Lung (tissue), 12 donors: ENCODE data around the gene SELENOH. TPM values are rescaled to one million over a fixed set of nuclear protein-coding genes. Genes with fewer than 3 reads are reported as not detected.
A peak's percentile ranks its signal among the peaks of the same experiment; 100 is the strongest.

ENCODE experiments used
- ATAC-seq: fragments of 200-7000 bp; cut with Tn5 transposase; one replicate; pipeline ENCODE4 v1.9.1; 2020; ENCODE audit warnings: moderate number of reproducible peaks; ENCODE audit not compliant: insufficient read depth, low FRiP score
- DNase-seq, 3 donors: peaks; one replicate each; pipeline ENCODE4 v3.0.0-alpha.2; 2013 to 2017
- H3K27ac ChIP-seq, 2 donors: one replicate each; pipeline ENCODE4 v1.5.1; 2013; ENCODE audit warnings: mild to moderate bottlenecking in 2 of 2, moderate library complexity in 2 of 2, control low read depth in 1 of 2, inconsistent platforms in 1 of 2, low read depth in 1 of 2, low read length in 1 of 2
- H3K27me3 ChIP-seq, 3 donors: one replicate each; pipeline ENCODE4 v1.5.1; 2013; ENCODE audit warnings: low read length in 2 of 3; ENCODE audit not compliant: control insufficient read depth in 3 of 3, insufficient read depth in 3 of 3
- H3K36me3 ChIP-seq, 4 donors: one replicate each; pipeline ENCODE4 v1.5.1; 2013; ENCODE audit warnings: low read length in 4 of 4, mild to moderate bottlenecking in 1 of 4, moderate library complexity in 1 of 4; ENCODE audit not compliant: control insufficient read depth in 4 of 4, insufficient read depth in 4 of 4
- H3K4me1 ChIP-seq, 5 donors: one replicate each; pipeline ENCODE4 v1.5.1; 2013; ENCODE audit warnings: low read length in 5 of 5, mild to moderate bottlenecking in 2 of 5, moderate library complexity in 1 of 5; ENCODE audit not compliant: control insufficient read depth in 5 of 5, insufficient read depth in 5 of 5
- H3K4me3 ChIP-seq: one replicate; pipeline ENCODE4 v1.5.1; 2013; ENCODE audit warnings: mild to moderate bottlenecking, control low read depth, moderate library complexity
- H3K9ac ChIP-seq, 2 donors: one replicate each; pipeline ENCODE4 v1.5.1; 2013; ENCODE audit warnings: low read length in 2 of 2, control low read depth in 1 of 2; ENCODE audit not compliant: insufficient read depth in 1 of 2
- H3K9me3 ChIP-seq, 4 donors: one replicate each; pipeline ENCODE4 v1.5.1; 2013; ENCODE audit warnings: low read length in 3 of 4, mild to moderate bottlenecking in 1 of 4, moderate library complexity in 1 of 4; ENCODE audit not compliant: control insufficient read depth in 4 of 4, insufficient read depth in 3 of 4
- CTCF ChIP-seq: IDR thresholded peaks from 2 replicates; pipeline ENCODE4 v1.5.1; 2012; ENCODE audit warnings: mild to moderate bottlenecking; ENCODE audit errors: control extremely low read depth, extremely low read depth
- WGBS, 2 donors: extraction: QIAGEN DNeasy Blood & Tissue Kit; methylation state at CpG; one replicate each; pipeline ENCODE4 v1.1.7; 2013; 5-methylcytosine and 5-hydroxymethylcytosine counted together
- polyA plus RNA-seq, 2 donors: library from polyadenylated mRNA; stranded (reverse); fragments of 200-250 nt; gene quantifications; one replicate each; pipeline ENCODE4 v1.2.1, GENCODE V29; 2013
- total RNA-seq, 2 donors: library from RNA; depleted of rRNA in 1 of 2; stranded (reverse); fragments of >200 nt in 1 of 2; gene quantifications; one replicate each; pipeline ENCODE4 v1.2.1, GENCODE V29; 2014 to 2021
- donor health status: control.
- donor health status: control.
- donor health status: Bipolar disorder and iron deficiency.
- donor health status: healthy.
- donor health status: DM: yes; HTN: yes; CAD: no.

SELENOH gene
- total and polyA plus RNA-seq, 4 donors = 77.3 to 155 (median 139) TPM

GRCh38 chr11:57771365-57771764 is 30.1 kb downstream of the SELENOH start:
- 89 to 91% methylated on average over 3 of the region's 3 CpGs for WGBS, 2 donors
- no peak for ATAC-seq

GRCh38 chr11:57772562-57772961 is 31.3 kb downstream of the SELENOH start:
- peaks cover 15 to 52% (median 37%) of the 10 kb centered on the region in 5 donors for H3K4me1 ChIP-seq
- TF ChIP-seq CTCF = no peak
- peak overlapping the region in 1 of 2 donors; percentile 37 for H3K27ac ChIP-seq
- no peak overlapping the region for H3K4me3 ChIP-seq
- no peaks in the 10 kb centered on the region for H3K27me3 ChIP-seq
- no peak overlapping the region for H3K9ac ChIP-seq
- DNase-seq = no peak
- 48 to 78% methylated on average over 4 of the region's 4 CpGs for WGBS, 2 donors
- no peaks in the 10 kb centered on the region for H3K9me3 ChIP-seq
- no peak for ATAC-seq
- H3K36me3 ChIP-seq = peaks cover 0 to 4% (median 0%) of the 10 kb centered on the region in 4 donors

More at GRCh38 chr11:57771365-57771764, 30.1 kb downstream of the SELENOH start:
- H3K4me3 ChIP-seq = no peak overlapping the region
- no peak for DNase-seq
- no peak overlapping the region for H3K9ac ChIP-seq
- H3K27me3 ChIP-seq = no peaks in the 10 kb centered on the region
- no peaks in the 10 kb centered on the region for H3K9me3 ChIP-seq
- H3K4me1 ChIP-seq = peaks cover 10 to 49% (median 25%) of the 10 kb centered on the region in 5 donors
- H3K27ac ChIP-seq = no peak overlapping the region
- H3K36me3 ChIP-seq = peaks cover 0 to 4% (median 0%) of the 10 kb centered on the region in 4 donors
- TF ChIP-seq CTCF = no peak

- WGBS, 2 donors = 73 to 87% methylated on average over 5 of the region's 5 CpGs
- peaks cover 20 to 49% (median 42%) of the 10 kb centered on the region in 5 donors for H3K4me1 ChIP-seq
- H3K27me3 ChIP-seq = no peaks in the 10 kb centered on the region
- no peak for TF ChIP-seq CTCF
- H3K4me3 ChIP-seq = no peak overlapping the region
- ATAC-seq = no peak
- no peaks in the 10 kb centered on the region for H3K9me3 ChIP-seq
- H3K36me3 ChIP-seq = peaks cover 0 to 4% (median 0%) of the 10 kb centered on the region in 4 donors
- DNase-seq = no peak
- no peak overlapping the region for H3K9ac ChIP-seq
- H3K27ac ChIP-seq = no peak overlapping the region
These were observed 31.8 kb downstream of the SELENOH start for GRCh38 chr11:57773026-57773598.
